NT2/D1 (cell line): Measurements from ENCODE around the gene HOMER1.

Experiments
- SUZ12 ChIP-seq: IDR thresholded peaks from 2 replicates; pipeline ENCODE4 v1.6.1; 2011; ENCODE audit not compliant: insufficient read length, insufficient read depth; ENCODE audit errors: extremely low read depth
- YY1 ChIP-seq: IDR thresholded peaks from 2 replicates; pipeline ENCODE4 v1.6.1; 2011; ENCODE audit not compliant: insufficient read length, insufficient read depth
- ZNF274 ChIP-seq: IDR thresholded peaks from 2 replicates; pipeline ENCODE4 v1.6.1; 2011; ENCODE audit warnings: mild to moderate bottlenecking, low read depth, low read length

DNA sequence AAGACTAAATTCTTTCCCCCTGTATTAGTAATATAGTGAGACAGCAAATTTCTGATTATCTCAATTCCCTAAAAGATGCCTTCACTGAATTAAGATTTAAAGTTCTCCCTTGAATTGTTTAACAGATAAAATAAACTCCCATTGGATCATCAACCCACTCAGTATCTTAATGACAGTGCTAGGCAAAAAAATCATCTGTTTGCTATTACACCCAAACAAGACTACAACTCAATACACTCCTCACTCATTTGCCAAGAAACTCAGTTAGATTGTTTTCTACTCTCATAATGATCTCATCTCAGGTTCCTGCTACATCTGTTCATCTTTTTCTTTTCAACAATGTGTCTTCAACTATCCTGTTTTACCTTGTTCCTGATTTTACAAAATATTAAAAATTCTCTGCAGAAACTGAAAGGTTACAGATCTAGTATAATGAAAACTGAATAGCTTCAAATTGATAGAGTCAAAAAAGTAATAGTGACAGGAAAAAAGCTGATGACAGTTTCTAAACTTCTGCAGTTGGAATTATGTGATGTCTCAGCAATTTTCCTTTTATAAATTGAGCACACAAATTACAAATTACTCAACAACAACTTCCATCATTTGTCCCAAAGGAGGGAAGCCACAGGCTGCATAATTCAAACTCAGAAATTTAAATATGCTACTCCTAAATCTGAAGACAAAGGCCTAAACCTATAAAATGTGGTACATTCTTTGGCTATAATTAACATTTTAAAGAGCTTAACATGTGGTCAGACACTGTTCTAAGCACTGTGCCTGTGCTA lies 39.4 kb downstream of the HOMER1 start:
- TF ChIP-seq SUZ12, result no peak
- TF ChIP-seq YY1, result no peak
- no peak for TF ChIP-seq ZNF274
